Right lung (tissue), 5 donors: ENCODE measurements around the gene RBM34. TPM values are rescaled to one million over a fixed set of nuclear protein-coding genes. Genes with fewer than 3 reads are reported as not detected.
"Not testable (repeated sequence)": the region's sequence is repeated elsewhere in the genome, so short reads cannot be mapped to it uniquely, and the experiment has no call there.

Experiments
- DNase-seq, 2 donors: peaks; one replicate each; pipeline ENCODE4 v3.0.0-alpha.2; 2013
- polyA plus RNA-seq, 5 donors: library from polyadenylated mRNA; unstranded; fragments of 120-200 nt; gene quantifications; one replicate each; pipeline versions ENCODE4 v1.2.1 to v1.2.3, GENCODE V29; 2013; ENCODE audit warnings: inconsistent platforms in 1 of 5, low replicate concordance in 1 of 5; ENCODE audit not compliant: insufficient read length in 5 of 5, insufficient read depth in 1 of 5

RBM34 gene
- polyA plus RNA-seq, 5 donors: 64.5 to 81.8 (median 73.8) TPM

GRCh38 chr1:235093013-235093695, 67.9 kb downstream of the RBM34 start:
- no peak for DNase-seq

- not testable (repeated sequence) for DNase-seq
Observed at GRCh38 chr1:235092415-235092814, 68.6 kb downstream of the RBM34 start.

- not testable (repeated sequence) for DNase-seq
Observed at GRCh38 chr1:235092045-235092406, 69.0 kb downstream of the RBM34 start.

- not testable (repeated sequence) for DNase-seq
Observed at GRCh38 chr1:235091319-235092044, 69.6 kb downstream of the RBM34 start.

GRCh38 chr1:235090406-235091069, 70.5 kb downstream of the RBM34 start:
- no peak for DNase-seq

- no peak for DNase-seq
Observed at GRCh38 chr1:235088907-235089306, 72.1 kb downstream of the RBM34 start.

- no peak for DNase-seq
Observed at GRCh38 chr1:235088430-235088829, 72.6 kb downstream of the RBM34 start.

- no peak for DNase-seq
Observed at GRCh38 chr1:235087906-235088305, 73.1 kb downstream of the RBM34 start.

- not testable (repeated sequence) for DNase-seq
Observed at GRCh38 chr1:235085411-235086117, 75.5 kb downstream of the RBM34 start.

Other genes starting within 250 kb of the RBM34 start
- 100 to 1,000 TPM; 160 to 195 (median 194) TPM for gene TOMM20, start 32.4 kb downstream of the RBM34 start, polyA plus RNA-seq
- 10 to 100 TPM; 30.8 to 56.4 (median 53.5) TPM for gene ARID4B, start 166.9 kb upstream of the RBM34 start, polyA plus RNA-seq
- 10 to 100 TPM; 43.7 to 58.9 (median 51.0) TPM for gene GGPS1, start 167.3 kb upstream of the RBM34 start, polyA plus RNA-seq
- gene TBCE, start 206.2 kb upstream of the RBM34 start, polyA plus RNA-seq: 10 to 100 TPM; 49.0 to 65.1 (median 55.2) TPM